Right cardiac atrium (tissue), 5 donors: Measurements from ENCODE around the gene CCDC12. TPM values are rescaled to one million over a fixed set of nuclear protein-coding genes. Genes with fewer than 3 reads are reported as not detected.

Experiments used
- ATAC-seq, 2 donors: fragments of 200-7000 bp; cut with Tn5 transposase; one replicate each; pipeline versions ENCODE4 v1.8.0 to v1.9.1; 2020; ENCODE audit warnings: moderate library complexity in 2 of 2, mild to moderate bottlenecking in 1 of 2
- DNase-seq, 3 donors: peaks; one replicate each; pipeline ENCODE4 v3.0.0-alpha.2; 2020
- H3K27ac ChIP-seq: one replicate; pipeline ENCODE4 v1.5.1; 2013; ENCODE audit warnings: mild to moderate bottlenecking, low read length, control low read depth, moderate library complexity
- H3K27me3 ChIP-seq: one replicate; pipeline ENCODE4 v1.6.1; 2013; ENCODE audit not compliant: control insufficient read depth, insufficient read depth
- H3K4me1 ChIP-seq: one replicate; pipeline ENCODE4 v1.6.1; 2013; ENCODE audit warnings: low read length; ENCODE audit not compliant: control insufficient read depth, insufficient read depth
- H3K4me3 ChIP-seq: one replicate; pipeline ENCODE4 v1.5.1; 2013; ENCODE audit warnings: low read length, control low read depth
- H3K9me3 ChIP-seq: one replicate; pipeline ENCODE4 v1.6.1; 2013; ENCODE audit warnings: low read length; ENCODE audit not compliant: control insufficient read depth
- WGBS: extraction: QIAGEN DNeasy Blood & Tissue Kit; methylation state at CpG from one replicate; pipeline ENCODE4 v1.1.7; 2013; 5-methylcytosine and 5-hydroxymethylcytosine counted together
- intact Hi-C, 4 donors: fragments of 100-400 bp; cut with DNase I; formaldehyde crosslinking; loops; one replicate each; pipeline versions ENCODE4 v1.11.0 to v1.14.0; 2022 to 2023
- polyA plus RNA-seq: library from polyadenylated mRNA; stranded (reverse); fragments of 200-250 nt; gene quantifications from one replicate; pipeline ENCODE4 v1.2.3, GENCODE V29; 2013
- total RNA-seq, 4 donors: library from RNA; stranded (reverse); fragmentation: NEBNext Ultra II Directional; extraction: Animal tissue kit (Norgen Biotek cat#: 25700); gene quantifications; one replicate each; pipeline ENCODE4 v1.2.1, GENCODE V29; 2021
- donor health status: healthy with polysubstance abuse.
- donor health status: DM: no; HTN: yes; CAD: no.
- donor health status: DM: no; HTN: no; CAD: no.
- donor health status: DM: no; HTN: yes; CAD: no; lungs with severe emphysema.
- donor health status: DM: yes; HTN: yes; CAD: no.

CCDC12 gene
- total and polyA plus RNA-seq, 5 donors = 31.2 to 58.0 (median 36.1) TPM

DNA sequence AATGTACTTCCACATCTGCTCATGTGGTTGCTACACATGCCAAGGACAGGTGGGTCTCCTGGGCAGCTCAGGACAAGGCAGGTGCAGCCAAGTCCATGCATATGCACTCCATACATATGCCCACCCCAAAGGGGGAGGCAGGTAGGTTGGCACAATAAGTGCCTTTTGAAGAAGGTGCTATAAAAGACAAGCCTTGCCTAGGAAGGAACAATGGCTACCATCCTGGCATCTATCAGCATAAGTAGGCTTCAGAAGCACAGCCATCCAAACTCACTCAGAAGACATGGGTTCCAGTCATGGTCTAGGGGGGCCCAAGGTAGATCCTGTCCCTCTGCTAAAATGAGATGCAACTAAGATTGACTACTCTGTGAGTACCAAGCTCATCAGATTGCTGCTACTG is 37.5 kb upstream of the CCDC12 start:
- intact Hi-C loops = no loop called here
- ATAC-seq = no peak
- no peak overlapping the region for H3K4me3 ChIP-seq

DNA sequence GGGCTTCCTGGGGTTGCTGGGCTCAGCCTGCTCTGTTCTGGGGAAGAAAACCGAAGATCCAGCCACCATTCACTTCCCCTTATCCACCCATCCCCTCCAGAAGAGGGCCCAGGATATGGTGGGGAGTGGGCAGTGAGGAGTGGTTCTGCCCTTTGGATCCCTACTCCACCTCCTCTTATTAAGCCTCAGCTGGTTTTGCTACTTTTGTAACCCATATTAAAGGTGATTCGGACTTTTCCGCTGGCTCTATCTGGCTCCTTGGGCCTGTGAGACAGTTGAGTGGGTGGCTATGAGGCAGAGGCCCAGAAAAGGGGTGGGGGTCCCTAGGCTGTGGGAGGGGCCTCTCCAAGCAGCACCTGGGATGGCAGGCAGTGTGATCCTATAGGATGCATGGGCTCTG is 36.7 kb upstream of the CCDC12 start:
- Histone ChIP-seq H3K4me1 (no peaks in the 10 kb centered on the region), H3K4me3 (no peak overlapping the region), H3K9me3 (no peaks in the 10 kb centered on the region), H3K27me3 (no peaks in the 10 kb centered on the region), H3K27ac (no peak overlapping the region)
- WGBS = 88% methylated on average over 3 of the region's 3 CpGs
- ATAC-seq (no peak), DNase-seq (no peak)
- intact Hi-C loops = no loop called here

More for the DNA sequence above, 37.5 kb upstream of the CCDC12 start:
- DNase-seq = peak in 1 of 3 donors; percentile 20
- Histone ChIP-seq H3K4me1 (no peaks in the 10 kb centered on the region), H3K9me3 (no peaks in the 10 kb centered on the region), H3K27me3 (no peaks in the 10 kb centered on the region), H3K27ac (no peak overlapping the region)

DNA sequence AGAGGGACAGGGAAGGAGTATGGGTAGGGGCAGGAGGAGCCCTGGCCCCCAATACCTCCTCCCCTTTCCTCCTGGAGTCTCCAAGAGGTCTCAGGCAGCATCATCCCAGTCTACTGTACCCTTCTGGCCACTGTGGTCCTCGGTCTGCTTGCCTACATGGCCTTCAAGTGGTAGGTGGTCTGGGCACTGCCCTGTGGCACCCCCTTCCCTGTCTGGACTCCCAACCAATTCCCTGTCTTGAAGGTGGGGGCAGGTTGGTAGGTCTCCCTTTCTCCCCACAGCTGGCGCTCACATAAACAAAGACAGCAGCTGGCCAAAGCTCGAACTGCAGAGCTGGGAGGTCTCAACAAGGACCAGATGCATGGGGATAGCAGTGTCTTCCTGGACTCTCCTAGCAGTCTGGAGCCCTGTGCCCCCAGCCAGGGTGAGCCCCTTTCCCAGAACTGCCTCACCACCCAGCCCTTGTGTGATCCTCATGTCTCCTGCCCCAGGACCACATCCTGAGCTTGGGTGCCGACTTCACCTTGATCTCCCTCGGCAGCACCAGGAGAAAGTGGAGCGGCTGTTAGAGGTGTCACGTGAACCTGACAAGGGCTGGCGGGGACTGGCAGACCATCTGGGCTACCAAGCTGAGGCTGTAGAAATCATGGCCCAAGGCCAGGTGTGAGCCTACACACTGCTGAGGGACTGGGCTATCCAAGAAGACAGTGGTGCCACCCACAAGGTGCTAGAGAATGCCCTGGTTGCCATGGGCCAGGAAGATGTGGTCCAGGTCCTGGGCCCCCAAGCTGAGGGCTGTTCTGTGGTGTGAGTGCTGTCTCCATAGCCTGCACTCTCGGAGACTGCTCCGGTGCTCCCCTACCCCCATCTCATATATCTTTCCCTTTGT is 36.0 kb upstream of the CCDC12 start:
- WGBS = 79% methylated on average over 10 of the region's 10 CpGs
- Histone ChIP-seq H3K27ac (no peak overlapping the region), H3K9me3 (no peaks in the 10 kb centered on the region), H3K4me1 (no peaks in the 10 kb centered on the region), H3K27me3 (no peaks in the 10 kb centered on the region), H3K4me3 (no peak overlapping the region)
- intact Hi-C loops = no loop called here
- no peak for ATAC-seq
- peak in 2 of 3 donors; percentile 38 to 55 for DNase-seq

DNA sequence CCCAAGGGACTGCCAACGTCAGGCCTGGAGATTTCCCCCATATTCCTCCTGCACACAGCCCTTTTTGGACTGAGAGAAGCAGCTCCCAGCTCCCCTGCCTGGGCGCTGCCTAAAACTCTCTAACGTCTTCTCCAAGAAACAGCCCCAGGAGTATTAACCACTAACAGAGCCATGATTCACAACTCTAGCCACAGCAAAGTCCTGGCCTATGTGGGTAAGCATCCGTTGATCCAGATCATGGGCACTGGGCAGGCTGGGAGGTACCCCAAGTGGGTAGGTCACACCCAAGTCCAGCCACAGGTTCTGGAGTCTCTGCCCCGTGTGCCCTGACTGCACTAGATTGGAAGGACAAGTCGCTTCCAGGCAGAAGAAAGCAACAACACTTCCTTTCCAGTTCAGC is 34.8 kb upstream of the CCDC12 start:
- H3K4me3 ChIP-seq = no peak overlapping the region
- H3K4me1 ChIP-seq = no peaks in the 10 kb centered on the region
- no peaks in the 10 kb centered on the region for H3K27me3 ChIP-seq
- peak in 1 of 3 donors; percentile 21 for DNase-seq
- intact Hi-C loops = no loop called here
- ATAC-seq = no peak
- WGBS = 77% methylated on average over 6 of the region's 6 CpGs
- H3K9me3 ChIP-seq = no peaks in the 10 kb centered on the region
- H3K27ac ChIP-seq = no peak overlapping the region

DNA sequence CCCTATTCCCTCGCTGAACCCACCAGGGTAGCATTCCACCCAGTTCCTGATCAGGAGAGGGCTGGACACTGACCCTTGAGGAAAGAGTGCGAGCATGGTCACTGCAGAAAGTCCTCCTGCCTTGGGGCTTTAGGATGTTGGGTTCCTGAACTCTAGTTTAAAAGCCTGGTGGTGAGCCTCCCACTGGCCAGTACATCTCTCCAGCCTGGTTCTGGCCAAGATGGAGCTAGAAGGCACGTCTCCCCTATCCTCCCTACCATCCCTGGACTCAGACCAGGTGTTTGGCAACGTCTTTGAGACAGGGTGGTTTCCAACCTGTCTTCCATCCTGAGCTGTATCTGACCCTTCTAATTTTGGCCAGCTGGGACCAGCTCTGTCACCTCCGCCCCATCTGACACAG is 34.4 kb upstream of the CCDC12 start:
- intact Hi-C loops = no loop called here
- Histone ChIP-seq H3K27me3 (no peaks in the 10 kb centered on the region), H3K4me1 (no peaks in the 10 kb centered on the region), H3K4me3 (no peak overlapping the region), H3K9me3 (no peaks in the 10 kb centered on the region), H3K27ac (no peak overlapping the region)
- no peak for ATAC-seq
- peak in 1 of 3 donors; percentile 27 for DNase-seq
- 89% methylated on average over 5 of the region's 5 CpGs for WGBS

DNA sequence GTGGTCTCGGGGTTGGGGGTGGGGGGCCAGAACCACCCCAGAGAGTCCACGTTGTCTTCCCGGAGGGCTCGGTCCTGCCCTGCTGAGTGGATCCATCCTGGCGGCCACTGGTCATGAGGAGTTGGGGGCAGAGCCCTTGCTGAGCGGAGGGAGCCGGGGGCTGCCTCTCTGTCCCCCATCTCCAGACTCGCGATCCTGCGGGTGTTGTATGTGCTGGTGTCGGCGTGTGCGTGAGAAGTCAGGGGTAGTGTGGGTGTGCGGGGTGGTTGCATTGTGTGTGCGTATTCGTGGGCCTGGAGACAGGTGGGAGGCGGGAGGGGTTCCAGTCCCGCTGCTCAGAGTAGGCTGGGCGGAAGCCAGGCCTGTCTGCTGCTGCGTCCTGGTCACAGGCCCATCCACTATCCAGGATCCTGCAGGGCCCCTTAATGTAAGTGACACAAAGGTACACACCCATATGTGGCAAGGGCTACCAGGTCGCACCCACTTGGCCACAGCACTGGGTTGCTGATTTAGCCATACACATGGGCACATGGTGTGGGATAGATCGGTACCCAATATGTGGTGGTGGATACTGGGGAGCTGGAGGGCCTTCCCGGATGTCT is 33.7 kb upstream of the CCDC12 start:
- Histone ChIP-seq H3K4me1 (no peaks in the 10 kb centered on the region), H3K27me3 (no peaks in the 10 kb centered on the region), H3K9me3 (no peaks in the 10 kb centered on the region), H3K27ac (peak overlapping the region; percentile 82), H3K4me3 (peak overlapping the region; percentile 46)
- WGBS = 73% methylated on average over 23 of the region's 23 CpGs
- intact Hi-C loops = no loop called here
- DNase-seq (peak in 2 of 3 donors; percentile 32 to 62), ATAC-seq (no peak)

DNA sequence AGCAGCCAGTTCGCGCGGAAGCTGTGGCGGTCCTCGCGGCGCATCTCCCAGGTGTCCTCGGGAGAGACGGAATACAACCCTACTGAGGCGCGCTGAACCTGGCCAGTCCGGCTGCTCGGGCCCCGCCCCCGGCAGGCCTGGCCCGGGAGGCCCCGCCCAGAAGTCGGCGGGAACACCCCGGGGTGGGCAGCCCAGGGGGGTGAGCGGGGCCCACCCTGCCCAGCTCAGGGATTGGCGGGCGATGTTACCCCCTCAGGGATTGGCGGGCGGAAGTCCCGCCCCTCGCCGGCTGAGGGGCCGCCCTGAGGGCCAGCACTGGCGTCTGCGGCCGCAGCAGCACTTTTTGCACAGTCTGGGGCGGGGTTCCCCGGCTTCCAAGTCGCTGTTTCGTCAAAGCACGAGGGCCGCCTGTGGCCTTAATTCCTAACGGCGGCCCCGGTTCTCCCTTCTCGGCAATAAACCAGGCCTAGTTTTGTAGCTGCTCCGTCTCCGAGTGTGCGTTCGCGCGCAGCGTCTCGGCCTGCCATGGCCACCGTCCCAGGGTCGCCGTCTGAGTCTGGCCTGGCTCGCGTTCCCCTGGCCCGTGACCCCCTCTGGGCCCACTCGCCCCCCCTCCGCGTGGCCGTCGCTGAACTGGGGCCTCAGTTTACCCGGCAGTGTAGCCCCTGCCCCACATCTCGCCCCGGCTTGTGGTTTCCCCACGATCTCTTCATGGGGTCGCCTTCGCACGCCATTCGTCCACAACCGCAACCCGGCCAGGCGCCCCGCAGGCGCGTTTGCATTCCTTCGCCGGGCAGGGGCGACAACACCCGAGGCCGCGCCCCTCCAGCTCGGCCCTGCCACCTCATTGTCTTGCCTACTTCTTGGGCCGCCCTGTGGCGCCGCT is 32.9 kb upstream of the CCDC12 start:
- ATAC-seq (peak; percentile 93 to 96), DNase-seq (peak; percentile 94 to 97 (median 96))
- 2% methylated on average over 85 of the region's 85 CpGs for WGBS
- H3K27me3 ChIP-seq = no peaks in the 10 kb centered on the region
- intact Hi-C loops = loop anchor here in 2 of 4 donors (10.0 kb wide), 1 partner anchor 305 kb away; the partner anchor contains the start of gene TMIE (in 2 of the 2)
- peak overlapping the region; percentile 46 for H3K4me3 ChIP-seq
- no peaks in the 10 kb centered on the region for H3K9me3 ChIP-seq
- peak overlapping the region; percentile 82 for H3K27ac ChIP-seq
- H3K4me1 ChIP-seq = no peaks in the 10 kb centered on the region

DNA sequence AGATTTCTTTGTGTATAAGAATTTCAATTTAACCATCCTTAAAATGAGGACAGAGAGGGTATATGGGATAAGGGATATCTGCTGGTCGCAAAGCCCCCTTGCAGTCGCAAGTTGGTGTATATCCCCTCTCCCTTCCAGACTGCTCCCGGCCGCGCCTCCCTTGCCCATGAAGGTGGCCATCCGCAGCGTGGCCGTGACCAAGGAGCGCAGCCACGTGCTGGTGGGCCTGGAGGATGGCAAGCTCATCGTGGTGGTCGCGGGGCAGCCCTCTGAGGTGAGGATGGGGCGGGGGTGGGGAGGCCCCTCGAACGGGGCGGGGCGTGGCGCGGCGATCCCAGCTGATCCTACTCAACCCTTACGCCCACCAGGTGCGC is 32.3 kb upstream of the CCDC12 start:
- intact Hi-C loops = loop anchor here in 2 of 4 donors (10.0 kb wide), 1 partner anchor 304 kb away; the partner anchor contains the start of gene TMIE (in 2 of the 2)
- ATAC-seq = peak in 1 of 2 donors; percentile 1
- Histone ChIP-seq H3K27me3 (no peaks in the 10 kb centered on the region), H3K9me3 (no peaks in the 10 kb centered on the region), H3K4me1 (no peaks in the 10 kb centered on the region), H3K4me3 (peak overlapping the region; percentile 46), H3K27ac (no peak overlapping the region)
- WGBS = 27% methylated on average over 22 of the region's 23 CpGs
- no peak for DNase-seq

DNA sequence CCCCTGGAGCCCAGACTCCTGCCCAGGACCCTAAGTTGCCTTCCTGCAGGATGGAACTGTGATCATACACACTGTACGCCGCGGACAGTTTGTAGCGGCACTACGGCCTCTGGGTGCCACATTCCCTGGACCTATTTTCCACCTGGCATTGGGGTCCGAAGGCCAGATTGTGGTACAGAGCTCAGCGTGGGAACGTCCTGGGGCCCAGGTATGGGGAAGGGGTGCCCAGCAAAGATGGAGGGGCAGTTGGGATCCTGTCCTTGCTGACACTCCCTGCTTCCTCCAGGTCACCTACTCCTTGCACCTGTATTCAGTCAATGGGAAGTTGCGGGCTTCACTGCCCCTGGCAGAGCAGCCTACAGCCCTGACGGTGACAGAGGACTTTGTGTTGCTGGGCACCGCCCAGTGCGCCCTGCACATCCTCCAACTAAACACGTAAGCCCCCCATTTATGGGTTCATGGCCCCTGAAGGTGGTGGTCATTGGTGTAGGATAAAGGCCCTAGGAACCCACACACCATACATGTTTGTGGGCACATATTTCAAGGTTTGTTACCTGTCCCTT is 31.8 kb upstream of the CCDC12 start:
- peak in 2 of 3 donors; percentile 13 to 58 for DNase-seq

DNA sequence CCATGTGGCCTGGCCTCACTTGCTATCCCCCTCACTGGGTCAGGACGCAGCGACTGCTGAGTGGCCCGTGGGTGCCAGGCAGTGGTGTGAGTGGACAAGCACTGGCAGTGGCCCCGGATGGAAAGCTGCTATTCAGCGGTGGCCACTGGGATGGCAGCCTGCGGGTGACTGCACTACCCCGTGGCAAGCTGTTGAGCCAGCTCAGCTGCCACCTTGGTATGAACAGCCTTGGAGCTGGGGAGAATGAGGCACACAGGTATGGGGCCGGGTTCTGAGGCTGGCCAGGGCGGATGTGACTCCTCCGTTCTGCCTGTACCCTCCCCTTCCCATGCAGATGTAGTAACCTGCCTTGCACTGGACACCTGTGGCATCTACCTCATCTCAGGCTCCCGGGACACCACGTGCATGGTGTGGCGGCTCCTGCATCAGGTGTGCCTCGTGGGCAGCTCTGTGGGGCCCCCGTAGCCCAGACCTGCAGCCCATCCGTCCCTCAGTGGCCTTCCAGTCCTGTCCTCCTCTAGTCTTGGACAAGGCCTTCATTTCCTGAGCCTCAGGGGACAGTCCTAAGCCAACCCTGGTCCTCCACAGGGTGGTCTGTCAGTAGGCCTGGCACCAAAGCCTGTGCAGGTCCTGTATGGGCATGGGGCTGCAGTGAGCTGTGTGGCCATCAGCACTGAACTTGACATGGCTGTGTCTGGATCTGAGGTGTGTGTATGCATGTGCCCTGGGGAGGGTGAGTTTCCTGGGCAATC is 31.1 kb upstream of the CCDC12 start:
- 88% methylated on average over 16 of the region's 16 CpGs for WGBS
- intact Hi-C loops = loop anchor here in 2 of 4 donors (10.0 kb wide), 1 partner anchor 303 kb away; the partner anchor contains the start of gene TMIE (in 2 of the 2)
- Histone ChIP-seq H3K4me1 (no peaks in the 10 kb centered on the region), H3K27ac (no peak overlapping the region), H3K4me3 (no peak overlapping the region), H3K9me3 (no peaks in the 10 kb centered on the region), H3K27me3 (no peaks in the 10 kb centered on the region)
- DNase-seq (peak; percentile 17 to 55 (median 43)), ATAC-seq (no peak)

More for the DNA sequence above, 31.8 kb upstream of the CCDC12 start:
- Histone ChIP-seq H3K4me1 (no peaks in the 10 kb centered on the region), H3K9me3 (no peaks in the 10 kb centered on the region), H3K27ac (no peak overlapping the region), H3K4me3 (no peak overlapping the region), H3K27me3 (no peaks in the 10 kb centered on the region)
- ATAC-seq = no peak
- 94% methylated on average over 13 of the region's 13 CpGs for WGBS
- intact Hi-C loops = loop anchor here in 2 of 4 donors (10.0 kb wide), 1 partner anchor 304 kb away; the partner anchor contains the start of gene TMIE (in 2 of the 2)
